Esophagus muscularis mucosa (tissue), 4 donors: ENCODE data around the gene CES2. TPM values are rescaled to one million over a fixed set of nuclear protein-coding genes. Genes with fewer than 3 reads are reported as not detected.
A peak's percentile ranks its signal among the peaks of the same experiment; 100 is the strongest.

Source experiments
- DNase-seq: peaks from one replicate; pipeline ENCODE4 v3.0.0-alpha.2; 2017; ENCODE audit errors: extremely low spot score
- H3K27ac ChIP-seq, 4 donors: fragments of 200-600 bp; sonication (generic); replicated peaks in 1 of 4; 1 replicate in 3 of 4; 2 replicates in 1 of 4; pipeline ENCODE4 v1.5.1; 2016 to 2019; ENCODE audit warnings: mild to moderate bottlenecking in 1 of 4
- H3K27me3 ChIP-seq, 4 donors: fragments of 200-600 bp; sonication (generic); one replicate each; pipeline versions ENCODE4 v1.5.1 to v1.6.0; 2016 to 2019
- H3K36me3 ChIP-seq, 4 donors: fragments of 200-600 bp; sonication (generic); one replicate each; pipeline ENCODE4 v1.5.1; 2016 to 2019
- H3K4me1 ChIP-seq, 4 donors: fragments of 200-600 bp; sonication (generic); one replicate each; pipeline ENCODE4 v1.5.1; 2016 to 2019
- H3K4me3 ChIP-seq, 4 donors: fragments of 200-600 bp; sonication (generic); 1 replicate in 2 of 4; 2 replicates in 2 of 4; pipeline ENCODE4 v1.5.1; 2016 to 2019; ENCODE audit warnings: mild to moderate bottlenecking in 4 of 4, moderate library complexity in 1 of 4
- H3K9me3 ChIP-seq, 4 donors: fragments of 200-600 bp; sonication (generic); 1 replicate in 3 of 4; 2 replicates in 1 of 4; pipeline ENCODE4 v1.5.1; 2016 to 2019
- CTCF ChIP-seq, 3 experiments: fragments of 200-600 bp in 2 of 3; fragments of 450-650 bp in 1 of 3; sonication (generic) in 2 of 3; IDR thresholded peaks; one replicate each; pipeline ENCODE4 v1.5.1; 2017 to 2019; ENCODE audit warnings: antibody characterized with exemption in 3 of 3, mild to moderate bottlenecking in 2 of 3, moderate library complexity in 1 of 3
- EP300 ChIP-seq: sonication (generic); formaldehyde crosslinking; IDR thresholded peaks from one replicate; pipeline ENCODE4 v1.6.1; 2017; ENCODE audit warnings: antibody characterized with exemption
- POLR2A ChIP-seq: fragments of 450-650 bp; IDR thresholded peaks from one replicate; pipeline ENCODE4 v1.6.1; 2017; ENCODE audit warnings: antibody characterized with exemption, moderate library complexity, mild to moderate bottlenecking, low read depth
- POLR2AphosphoS5 ChIP-seq, 2 donors: sonication (generic); formaldehyde crosslinking; IDR thresholded peaks; one replicate each; pipeline ENCODE4 v1.6.1; 2017; ENCODE audit warnings: antibody characterized with exemption in 2 of 2
- WGBS: methylation state at CpG from one replicate; pipeline ENCODE4 v1.1.5; 2018; 5-methylcytosine and 5-hydroxymethylcytosine counted together
- intact Hi-C: fragments of 100-400 bp; cut with DNase I; formaldehyde crosslinking; loops from one replicate; pipeline ENCODE4 v1.15.1; 2023
- total RNA-seq, 4 donors: library from RNA; depleted of rRNA; stranded (reverse); fragments of >200 nt; gene quantifications; one replicate each; pipeline versions ENCODE4 v1.1.0 to v1.2.1, GENCODE V29; 2016

Gene CES2
- total RNA-seq, 4 donors from 2014 or later, result 22.0 to 29.7 (median 26.8) TPM

GRCh38 chr16:66923247-66923731 is 12.0 kb upstream of the CES2 start:
- no peak for TF ChIP-seq POLR2A
- TF ChIP-seq EP300, result no peak
- no peak for TF ChIP-seq CTCF (IDR thresholded peaks at IDR 0.05)
- TF ChIP-seq POLR2AphosphoS5 (IDR thresholded peaks at IDR 0.05), result peak; percentile 69 to 75
- Histone ChIP-seq H3K36me3 (peaks cover 11 to 26% (median 13%) of the 10 kb centered on the region in 4 donors), H3K4me1 (peaks cover 65 to 96% (median 91%) of the 10 kb centered on the region in 4 donors), H3K27me3 (peaks cover 0 to 3% (median 0%) of the 10 kb centered on the region in 4 donors), H3K27ac (peak overlapping the region; percentile 92 to 95 (median 93)), H3K4me3 (peak overlapping the region; percentile 72 to 77 (median 74)), H3K9me3 (no peaks in the 10 kb centered on the region)
- DNase-seq, result no peak
- intact Hi-C loops, result no loop called here
- WGBS, result 42% methylated on average over 16 of the region's 18 CpGs

GRCh38 chr16:66923866-66924265 is 11.4 kb upstream of the CES2 start:
- no peaks in the 10 kb centered on the region for H3K9me3 ChIP-seq
- no peak for DNase-seq
- H3K4me1 ChIP-seq, result peaks cover 61 to 100% (median 90%) of the 10 kb centered on the region in 4 donors
- peaks cover 0 to 3% (median 0%) of the 10 kb centered on the region in 4 donors for H3K27me3 ChIP-seq
- peaks cover 11 to 26% (median 13%) of the 10 kb centered on the region in 4 donors for H3K36me3 ChIP-seq
- WGBS, result 47% methylated on average over 3 of the region's 3 CpGs
- no peak for TF ChIP-seq POLR2AphosphoS5 (IDR thresholded peaks at IDR 0.05)
- TF ChIP-seq EP300, result no peak
- peak; percentile 3 for TF ChIP-seq POLR2A
- intact Hi-C loops, result no loop called here
- peak overlapping the region; percentile 72 to 77 (median 74) for H3K4me3 ChIP-seq
- peak overlapping the region; percentile 92 to 95 (median 93) for H3K27ac ChIP-seq

- intact Hi-C loops, result no loop called here
- Histone ChIP-seq H3K9me3 (no peaks in the 10 kb centered on the region), H3K4me1 (peaks cover 53 to 92% (median 83%) of the 10 kb centered on the region in 4 donors)
Observed at GRCh38 chr16:66924527-66925321, 10.6 kb upstream of the CES2 start.

GRCh38 chr16:66925322-66925840 is 9.9 kb upstream of the CES2 start, which contains the start of gene RRAD:
RRAD (minus strand) TSS chr16:66925535; CDS start chr16:66925179, 356 bp downstream.
- no peak for DNase-seq
- no CpG with 5 or more reads among the region's 42 CpGs for WGBS
- H3K4me1 ChIP-seq, result peaks cover 46 to 85% (median 76%) of the 10 kb centered on the region in 4 donors
- peaks cover 11 to 26% (median 16%) of the 10 kb centered on the region in 4 donors for H3K36me3 ChIP-seq
- intact Hi-C loops, result no loop called here
- peak; percentile 74 for TF ChIP-seq POLR2A
- TF ChIP-seq CTCF (IDR thresholded peaks at IDR 0.05), result no peak
- TF ChIP-seq POLR2AphosphoS5 (IDR thresholded peaks at IDR 0.05), result peak; percentile 61 to 90
- peaks cover 0 to 3% (median 0%) of the 10 kb centered on the region in 4 donors for H3K27me3 ChIP-seq
- H3K4me3 ChIP-seq, result peak within 1 kb of the TSS; percentile 72 to 77 (median 74)
- H3K9me3 ChIP-seq, result no peaks in the 10 kb centered on the region
- peak within 1 kb of the TSS; percentile 92 to 95 (median 93) for H3K27ac ChIP-seq

More at GRCh38 chr16:66924527-66925321, 10.6 kb upstream of the CES2 start:
- TF ChIP-seq CTCF (IDR thresholded peaks at IDR 0.05) (peak; percentile 47 to 63 (median 59)), POLR2AphosphoS5 (IDR thresholded peaks at IDR 0.05) (no peak)
- Histone ChIP-seq H3K36me3 (peaks cover 11 to 26% (median 13%) of the 10 kb centered on the region in 4 donors), H3K4me3 (peak overlapping the region; percentile 72 to 77 (median 74)), H3K27me3 (peaks cover 0 to 3% (median 0%) of the 10 kb centered on the region in 4 donors), H3K27ac (peak overlapping the region; percentile 92 to 95 (median 93))
- DNase-seq, result no peak
- WGBS, result 8% methylated on average over 36 of the region's 72 CpGs
